Hematopoietic multipotent progenitor cell treated with erythropoietin and hydrocortisone succinate and interleukin-3 and kit ligand, for 15 days (in vitro differentiated cells): Measurements from ENCODE around the gene SCG5.

Source experiments
- DNase-seq: peaks from one replicate; pipeline ENCODE4 v3.0.0-alpha.2; 2015; ENCODE audit warnings: low spot score

SCG5 gene

GRCh38 chr15:32723171-32723948, 81.8 kb downstream of the SCG5 start:
- DNase-seq = no peak

GRCh38 chr15:32729700-32730395, 88.3 kb downstream of the SCG5 start:
- DNase-seq = no peak

GRCh38 chr15:32730677-32731654, 89.5 kb downstream of the SCG5 start:
- peak; percentile 71 for DNase-seq

GRCh38 chr15:32732574-32733157, 91.2 kb downstream of the SCG5 start:
- no peak for DNase-seq

- no peak for DNase-seq
Measured at GRCh38 chr15:32733281-32733680, 91.8 kb downstream of the SCG5 start.

GRCh38 chr15:32735989-32736700, 94.6 kb downstream of the SCG5 start:
- DNase-seq = no peak

- DNase-seq = no peak
Measured at GRCh38 chr15:32736701-32737061, 95.2 kb downstream of the SCG5 start.

GRCh38 chr15:32737304-32737703, 95.8 kb downstream of the SCG5 start:
- no peak for DNase-seq

GRCh38 chr15:32738666-32739065, 97.2 kb downstream of the SCG5 start:
- DNase-seq = no peak

- DNase-seq = no peak
Measured at GRCh38 chr15:32739522-32740063, 98.1 kb downstream of the SCG5 start.

GRCh38 chr15:32743411-32744140, 102.1 kb downstream of the SCG5 start:
- no peak for DNase-seq

- DNase-seq = no peak
Measured at GRCh38 chr15:32746116-32746857, 104.8 kb downstream of the SCG5 start.
